CMK (cell line): ENCODE data around the gene RASA2.
"Not testable (repeated sequence)": the region's sequence is repeated elsewhere in the genome, so short reads cannot be mapped to it uniquely, and the experiment has no call there.

Experiments
- DNase-seq: peaks from one replicate; pipeline ENCODE4 v3.0.0-alpha.2; 2010; ENCODE audit warnings: low read depth

Gene RASA2

GRCh38 chr3:141498598-141499223 is 11.9 kb downstream of the RASA2 start:
- peak; percentile 84 for DNase-seq

- no peak for DNase-seq
These were observed 12.5 kb downstream of the RASA2 start for GRCh38 chr3:141499284-141499683.

DNA sequence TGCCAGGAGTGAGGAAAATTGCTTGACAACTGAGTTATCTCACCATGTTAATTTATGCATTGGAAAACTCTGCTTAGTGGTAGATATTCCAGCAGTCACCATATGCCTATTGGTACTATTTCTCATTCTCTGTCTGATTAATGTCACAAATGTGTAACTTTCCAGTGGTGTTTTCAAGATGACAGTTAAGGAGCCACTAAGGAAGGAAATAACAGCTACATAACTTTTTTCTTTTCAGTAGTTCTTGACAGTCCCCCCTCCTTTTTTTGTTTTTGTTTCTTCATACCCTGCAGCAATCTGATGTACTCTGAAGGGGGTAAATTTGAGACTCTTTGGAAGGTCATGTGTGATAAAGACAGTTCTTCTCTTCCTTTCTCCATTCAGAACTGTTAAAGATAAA is 13.1 kb downstream of the RASA2 start:
- DNase-seq = no peak

DNA sequence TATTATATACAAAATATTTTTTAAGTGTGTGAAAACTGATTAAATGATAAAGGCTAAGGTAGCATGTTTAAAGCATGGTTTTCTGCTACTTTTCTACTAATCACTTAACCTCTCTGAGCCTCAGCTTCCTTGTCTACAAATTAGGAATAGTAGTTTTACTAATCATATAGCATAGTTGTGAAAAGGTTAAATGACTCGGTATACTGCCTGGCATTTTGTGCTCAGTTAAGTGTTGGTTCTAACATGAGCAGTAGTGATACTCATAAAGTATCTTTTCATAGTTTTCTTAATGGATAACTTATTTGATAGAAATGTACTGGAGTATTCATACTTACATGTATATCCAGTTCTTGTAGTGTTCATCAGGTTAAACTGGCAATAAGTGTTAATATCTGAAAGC is 13.6 kb downstream of the RASA2 start:
- DNase-seq = no peak

DNA sequence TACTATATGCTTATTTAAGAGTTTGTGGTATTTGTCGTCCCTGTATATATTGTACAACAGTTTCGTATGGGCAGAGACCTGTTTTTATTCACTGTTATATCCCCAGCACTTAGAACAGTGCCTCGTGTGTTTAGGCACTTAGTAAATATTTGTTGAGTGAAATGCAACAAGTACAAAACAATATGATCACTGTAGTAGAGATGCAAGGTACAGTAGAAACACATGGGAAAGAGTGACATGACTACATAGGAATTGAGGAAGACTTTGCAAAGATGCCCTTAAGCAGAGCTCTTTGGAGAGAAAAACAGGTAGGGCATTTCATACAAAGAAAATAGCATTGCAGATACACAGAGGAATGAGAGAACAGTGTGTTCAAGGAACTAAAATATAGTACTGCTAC is 18.3 kb downstream of the RASA2 start:
- DNase-seq = no peak

GRCh38 chr3:141506071-141506470 is 19.2 kb downstream of the RASA2 start:
- DNase-seq = no peak

DNA sequence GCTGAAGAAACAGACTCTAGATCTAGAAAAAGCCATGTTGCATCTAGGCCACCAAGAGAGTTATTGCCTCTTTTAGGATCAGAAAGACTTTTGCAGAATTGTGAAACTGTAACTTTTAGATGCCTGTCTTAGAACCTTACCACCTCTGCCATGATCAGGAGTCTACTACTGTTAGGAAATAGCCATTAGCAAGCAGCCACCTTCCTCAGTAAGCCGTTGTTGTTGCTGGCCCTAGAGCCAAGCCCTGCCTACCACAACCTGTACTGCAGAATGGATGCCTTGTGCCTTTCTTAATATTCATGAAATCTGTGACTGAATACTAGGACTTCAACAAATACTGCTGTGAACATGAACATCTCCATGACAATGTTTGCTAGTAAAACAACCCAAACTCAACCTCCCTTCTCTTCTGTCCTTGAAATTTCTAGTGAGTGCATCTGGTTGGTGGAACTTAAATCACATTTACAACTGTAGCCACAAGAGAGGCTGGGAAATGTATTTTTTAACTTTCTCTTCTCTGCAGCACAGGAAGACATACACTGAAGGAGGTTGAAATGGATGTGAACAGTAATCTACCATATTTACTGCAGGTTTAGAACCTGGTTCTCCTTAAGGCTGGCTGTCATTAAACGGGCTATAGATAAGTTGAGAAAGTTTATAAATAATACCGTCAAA is 20.7 kb downstream of the RASA2 start:
- no peak for DNase-seq

GRCh38 chr3:141508067-141508436 is 21.2 kb downstream of the RASA2 start:
- DNase-seq = no peak

DNA sequence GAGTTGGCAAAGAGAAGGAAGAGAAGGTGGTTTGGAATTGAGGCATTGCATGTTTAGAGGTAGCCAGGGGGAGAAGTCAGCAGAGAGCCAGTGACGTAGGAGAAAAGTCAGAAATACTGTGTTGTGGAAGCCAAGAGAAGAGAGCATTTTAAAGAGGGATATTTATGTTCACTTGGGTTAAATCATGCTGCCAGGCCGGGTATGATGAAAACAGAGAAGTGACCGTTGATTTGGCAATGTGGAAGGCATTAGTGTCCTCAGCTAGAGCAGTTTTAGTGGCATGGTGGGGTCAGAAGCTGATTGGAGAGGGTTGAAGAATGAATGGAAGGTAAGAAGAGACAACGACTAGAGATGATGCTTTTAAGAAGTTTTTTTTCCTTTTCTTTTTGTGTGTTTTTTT is 24.5 kb downstream of the RASA2 start:
- no peak for DNase-seq

GRCh38 chr3:141514382-141514781 is 27.6 kb downstream of the RASA2 start:
- DNase-seq = no peak

DNA sequence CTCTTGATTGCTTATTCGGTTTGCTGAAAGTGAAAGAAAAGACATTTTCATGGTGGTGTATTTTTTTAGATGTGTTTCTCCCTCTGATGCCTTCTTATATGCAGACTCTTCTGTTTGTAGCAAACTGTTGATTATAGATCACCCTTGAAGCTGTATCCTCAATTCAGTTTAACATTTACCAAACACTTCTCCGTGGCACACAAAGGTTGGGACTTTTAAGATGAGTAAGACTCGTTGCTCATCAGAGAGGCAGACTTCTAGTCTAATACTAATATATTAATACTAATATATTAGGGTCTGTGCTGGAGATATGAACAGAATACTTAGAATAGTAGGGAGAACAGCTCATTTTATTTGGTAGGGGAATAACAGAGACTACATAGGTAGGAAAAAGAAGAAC is 32.8 kb downstream of the RASA2 start:
- DNase-seq = no peak

DNA sequence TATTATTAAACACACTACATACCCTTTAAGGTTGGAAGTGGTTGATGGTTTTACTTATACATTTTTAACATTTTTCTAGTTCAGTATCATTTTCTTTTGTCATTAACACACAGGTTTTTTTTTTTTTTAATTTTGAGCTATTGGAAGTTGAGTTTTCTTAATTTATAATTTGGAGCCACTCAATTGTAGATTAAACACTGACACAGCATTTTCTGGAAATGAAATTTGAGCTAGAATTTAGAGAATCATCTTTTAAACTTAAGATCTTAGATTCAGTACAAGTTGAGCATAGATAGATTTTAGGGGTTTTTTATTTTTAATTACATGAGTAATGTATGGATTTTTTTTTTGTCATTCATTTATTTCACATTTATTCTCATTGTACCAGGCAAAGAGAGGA is 35.0 kb downstream of the RASA2 start:
- no peak for DNase-seq

GRCh38 chr3:141523615-141524375 is 37.0 kb downstream of the RASA2 start:
- DNase-seq = no peak

DNA sequence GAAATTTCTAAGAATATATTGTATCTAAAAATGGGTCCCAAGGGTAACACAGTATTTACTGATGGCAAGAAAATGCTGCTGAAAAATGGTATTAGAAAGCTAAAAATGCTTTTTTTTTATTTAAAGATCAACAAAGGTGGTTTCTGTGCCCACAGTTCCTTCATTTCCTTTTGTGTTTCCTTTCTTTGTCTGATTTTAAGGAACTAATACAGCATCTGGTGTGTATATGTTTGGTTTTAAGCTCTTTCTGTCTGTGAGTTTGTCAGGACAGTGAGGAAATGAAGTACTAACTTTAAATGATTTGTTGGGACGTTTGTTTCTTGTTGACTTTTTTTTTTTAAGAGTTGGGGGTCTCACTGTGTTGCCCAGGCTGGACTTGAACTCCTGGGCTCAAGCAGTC is 38.2 kb downstream of the RASA2 start:
- DNase-seq = no peak

GRCh38 chr3:141525814-141526213 is 39.0 kb downstream of the RASA2 start:
- no peak for DNase-seq

DNA sequence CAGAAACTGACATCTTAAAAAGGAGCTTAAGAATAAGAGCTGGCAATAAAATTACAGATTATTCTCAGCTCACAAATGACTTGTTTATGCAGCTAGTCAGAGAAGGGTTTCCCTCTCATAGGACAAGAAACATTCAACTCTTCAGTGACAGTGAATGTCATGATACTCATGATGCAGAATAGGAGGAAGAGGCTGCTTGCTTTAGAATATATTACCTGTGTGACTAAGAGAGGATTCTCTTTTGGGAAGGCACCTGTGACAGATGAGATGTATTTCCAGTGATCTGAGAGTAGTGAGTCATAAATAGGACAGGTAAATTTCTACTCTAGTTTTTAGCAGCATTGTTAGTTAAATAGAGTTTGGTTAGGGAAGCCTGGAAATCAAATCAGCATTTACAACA is 39.9 kb downstream of the RASA2 start:
- no peak for DNase-seq

DNA sequence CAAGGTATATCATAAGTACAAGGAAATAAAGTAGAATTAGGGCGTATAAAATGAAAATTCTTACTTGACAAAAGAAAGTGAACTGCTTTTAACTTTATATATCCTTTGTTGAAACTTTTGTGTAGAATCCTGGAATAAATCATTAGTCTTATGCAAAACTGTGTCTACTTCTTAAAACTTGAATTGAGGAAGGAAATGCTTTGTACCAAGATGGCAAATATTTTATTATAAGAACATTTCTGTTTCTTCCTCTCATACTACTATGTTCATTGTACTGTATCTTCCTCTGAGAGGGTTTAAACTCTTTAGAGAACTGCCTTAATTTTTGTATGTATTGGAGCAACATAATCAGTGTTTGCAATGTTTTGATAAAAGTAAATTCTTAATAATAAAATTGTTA is 42.0 kb downstream of the RASA2 start:
- no peak for DNase-seq

DNA sequence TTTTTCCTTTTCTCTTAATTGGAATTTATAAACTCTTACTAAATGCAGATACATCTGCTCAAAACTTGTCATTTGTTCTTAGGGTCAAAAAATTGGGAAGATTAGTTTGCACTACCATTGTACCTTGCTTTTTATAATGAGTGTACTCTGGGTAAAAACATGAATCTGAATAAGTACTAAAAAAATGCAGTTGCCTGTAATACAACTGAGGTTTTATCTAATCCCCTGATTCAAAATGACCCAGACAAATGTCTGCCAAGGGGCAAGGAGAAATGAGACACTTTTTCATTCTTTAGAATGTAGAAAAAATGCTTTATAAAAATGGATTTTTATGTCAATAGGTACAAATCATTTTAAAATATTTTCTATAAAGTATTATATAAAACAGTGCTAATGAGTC is 42.4 kb downstream of the RASA2 start:
- DNase-seq = no peak

DNA sequence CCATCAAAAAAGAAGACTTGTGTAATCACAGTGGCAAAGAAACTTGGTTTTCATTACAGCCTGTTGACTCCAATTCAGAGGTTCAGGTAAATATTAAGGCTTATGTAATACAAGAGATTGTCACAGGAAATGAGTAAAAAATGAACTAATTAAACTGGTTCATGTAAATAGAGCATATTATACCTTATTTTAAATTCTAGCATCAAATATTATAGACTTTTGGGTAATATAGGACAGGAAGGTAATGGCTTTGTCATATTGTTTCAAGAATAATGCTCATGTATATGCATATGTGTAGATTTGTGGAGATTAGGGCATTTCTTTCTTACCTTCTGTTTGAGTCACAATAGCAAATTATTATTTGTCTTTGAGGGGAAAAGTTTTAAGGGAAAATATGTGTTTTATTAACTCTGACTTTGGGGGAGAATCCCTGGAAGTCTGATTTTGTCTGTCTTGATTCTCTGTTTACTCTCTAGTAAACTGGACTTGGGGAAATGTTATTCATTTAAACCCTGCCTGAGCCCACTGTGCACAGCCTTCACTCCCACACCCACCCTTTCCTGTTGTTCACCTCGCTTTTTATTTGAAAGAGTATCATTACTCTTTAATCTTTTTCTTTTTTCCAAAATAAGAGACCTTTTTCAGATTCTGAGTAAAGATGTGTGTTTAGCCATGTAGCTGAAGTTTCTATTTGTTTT is 43.0 kb downstream of the RASA2 start:
- DNase-seq = no peak

DNA sequence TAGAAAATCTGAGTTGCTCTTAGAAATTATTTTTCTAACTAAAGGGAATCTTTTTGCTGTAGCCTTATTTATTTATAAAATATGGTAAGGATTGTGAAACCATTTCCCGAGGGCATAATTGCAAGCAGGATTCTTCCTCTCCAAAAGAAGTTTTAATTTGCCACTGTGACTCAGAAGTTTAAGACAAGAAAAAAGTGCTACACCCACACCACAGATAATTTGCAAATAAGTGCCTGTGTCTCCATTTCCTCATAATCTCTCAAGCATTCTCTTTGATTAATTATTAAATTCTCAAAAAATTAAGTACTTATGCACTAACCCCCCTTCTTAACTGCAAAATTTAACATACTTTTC is 43.6 kb downstream of the RASA2 start:
- no peak for DNase-seq

DNA sequence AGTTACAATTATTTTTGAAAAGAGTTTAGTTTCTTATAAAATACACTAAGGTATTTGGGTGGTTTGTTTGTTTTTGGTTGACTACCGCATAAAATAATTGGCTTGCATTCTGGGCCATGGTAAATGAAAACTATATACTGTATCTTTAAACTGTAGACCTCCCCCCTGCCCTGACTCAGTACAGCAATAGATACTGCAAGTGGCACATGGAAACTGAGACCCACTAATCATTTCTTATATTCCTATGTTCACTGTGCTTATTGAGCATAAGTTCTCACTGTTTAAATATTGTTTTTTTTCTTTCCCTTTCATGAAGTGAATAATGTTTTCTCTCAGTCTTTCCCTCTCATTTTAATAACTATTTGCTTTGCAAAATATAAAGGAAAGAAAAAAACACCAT is 45.8 kb downstream of the RASA2 start:
- no peak for DNase-seq

DNA sequence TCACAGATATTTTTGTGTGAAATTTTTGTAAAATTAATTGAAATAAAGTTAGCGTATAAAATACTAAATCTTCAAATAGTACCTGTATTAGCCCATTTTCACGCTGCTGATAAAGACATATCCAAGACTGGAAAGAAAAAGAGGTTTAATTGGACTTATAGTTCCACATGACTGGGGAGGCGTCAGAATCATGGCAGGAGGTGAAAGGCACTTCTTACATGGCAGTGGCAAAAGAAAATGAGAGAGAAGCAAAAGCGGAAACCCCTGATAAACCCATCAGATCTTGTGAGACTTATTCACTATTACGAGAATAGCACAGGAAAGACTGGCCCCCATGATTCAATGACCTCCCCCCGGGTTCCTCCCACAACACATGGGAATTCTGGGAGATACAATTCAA is 49.2 kb downstream of the RASA2 start:
- DNase-seq = not testable (repeated sequence)

GRCh38 chr3:141537856-141538255 is 51.0 kb downstream of the RASA2 start:
- no peak for DNase-seq
